Glomerular visceral epithelial cell (primary cell): Measurements from ENCODE around the gene CYSLTR2.

Experiments
- DNase-seq: peaks from one replicate; pipeline ENCODE4 v3.0.0-alpha.2; 2016; ENCODE audit errors: extremely low spot score

The CYSLTR2 gene

GRCh38 chr13:48739386-48739964 is 85.7 kb downstream of the CYSLTR2 start:
- no peak for DNase-seq

DNA sequence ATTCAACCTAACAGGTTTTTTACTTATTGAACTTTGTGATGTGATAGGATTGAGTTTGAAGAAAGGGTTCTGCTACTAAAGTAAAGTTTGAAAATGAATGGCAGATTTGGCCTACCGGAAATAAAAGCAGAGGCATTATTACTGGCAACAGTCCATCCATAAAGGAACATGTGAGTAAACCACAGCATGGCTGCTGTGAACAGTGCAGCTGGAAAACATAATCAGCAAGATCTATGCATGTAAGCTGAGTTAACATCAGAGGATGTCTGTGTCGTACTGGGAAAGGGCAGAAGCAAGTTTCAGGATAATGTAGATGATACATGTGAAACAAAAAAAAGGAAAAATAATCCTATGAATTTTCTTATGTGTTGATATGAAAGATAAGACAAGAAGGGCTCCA is 87.6 kb downstream of the CYSLTR2 start:
- DNase-seq, result no peak

DNA sequence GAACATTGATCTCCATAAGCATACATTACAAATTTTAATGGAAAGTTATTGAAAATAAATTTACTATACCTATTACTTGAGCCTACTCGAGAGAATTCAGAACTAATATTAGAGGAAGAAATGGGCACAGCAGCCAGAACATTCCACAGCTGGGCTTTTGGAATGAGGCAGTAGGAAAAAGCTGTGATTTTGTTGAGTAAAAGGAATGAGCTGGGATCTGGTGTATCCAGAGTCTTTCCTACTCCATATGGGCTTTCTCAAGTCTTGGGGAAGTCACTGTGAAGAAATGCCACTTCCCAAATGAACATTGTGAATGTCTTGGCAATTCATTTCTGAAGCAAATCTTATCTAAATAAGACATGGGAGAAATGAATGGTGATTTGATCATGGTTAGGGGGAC is 93.1 kb downstream of the CYSLTR2 start:
- DNase-seq, result no peak

DNA sequence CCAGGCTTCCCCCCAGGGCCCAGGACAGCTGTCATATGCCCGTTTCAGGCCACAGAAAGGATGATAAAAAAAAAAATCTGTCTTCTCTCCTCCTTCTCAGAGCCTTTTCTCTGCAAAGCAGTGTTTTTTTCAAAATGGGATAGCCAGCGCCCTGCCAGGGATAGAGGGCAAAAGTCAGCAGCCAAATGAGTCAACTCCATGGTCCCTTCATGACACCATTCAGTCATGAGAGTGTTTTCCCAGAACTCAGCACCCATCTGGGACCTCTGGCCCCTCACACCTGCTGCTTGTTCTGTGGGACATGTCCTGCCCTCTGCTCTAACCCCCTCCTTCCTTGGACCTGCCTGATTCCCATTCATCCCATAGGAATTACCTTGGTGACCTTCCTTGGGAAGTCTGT is 95.0 kb downstream of the CYSLTR2 start:
- DNase-seq, result no peak

- peak; percentile 49 for DNase-seq
These were observed 95.4 kb downstream of the CYSLTR2 start for GRCh38 chr13:48749144-48749543.

DNA sequence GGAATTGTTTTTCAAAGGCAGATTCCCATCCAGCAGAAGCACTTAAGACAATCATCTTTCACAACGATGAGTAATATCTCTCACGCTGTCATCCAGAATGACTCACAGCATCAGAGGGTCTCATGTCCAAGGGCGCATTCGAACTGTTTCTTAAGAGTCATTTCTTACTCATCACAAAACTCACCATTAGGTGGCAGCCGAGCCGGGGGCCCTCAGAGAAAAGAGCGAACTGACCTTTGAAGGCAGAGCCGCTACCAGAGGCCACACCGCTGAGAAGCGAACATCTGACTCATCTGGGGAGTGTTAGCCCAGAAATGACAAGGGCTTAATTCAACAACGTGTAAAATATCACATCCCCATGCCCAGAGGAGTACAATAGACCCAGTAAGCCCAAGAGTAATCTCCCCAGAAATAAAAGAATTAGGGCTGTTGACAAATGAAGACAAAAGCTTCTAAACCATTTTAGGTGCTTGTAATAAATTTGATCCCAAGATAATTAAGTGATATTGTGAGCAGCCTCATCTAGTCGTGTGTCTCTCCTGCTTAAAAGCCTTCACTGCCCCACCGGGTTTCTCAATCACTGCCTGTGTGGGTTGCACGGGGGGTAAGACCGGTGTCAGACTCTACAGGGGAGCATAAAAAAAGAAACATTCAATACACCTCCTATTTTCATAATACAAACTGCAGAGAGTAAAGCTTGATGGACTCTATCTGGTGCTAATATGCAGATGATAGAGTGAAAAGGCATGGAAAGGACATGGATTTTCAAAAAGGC is 96.2 kb downstream of the CYSLTR2 start:
- peak; percentile 97 for DNase-seq

- DNase-seq, result no peak
These were observed 97.1 kb downstream of the CYSLTR2 start for GRCh38 chr13:48750588-48751383.

- no peak for DNase-seq
These were observed 106.9 kb downstream of the CYSLTR2 start for GRCh38 chr13:48760626-48761025.
